ENCODE results near the gene MBOAT2.

Gene MBOAT2

GRCh38 chr2:9029721-9030120 lies 26.2 kb upstream of the MBOAT2 start:
- TF ChIP-seq CTCF (IDR thresholded peaks at IDR 0.05; ENCODE audit: extremely low read depth, insufficient read depth, missing control alignments), result no peak
- no peak for DNase-seq (ENCODE audit: low spot score)
- in situ Hi-C loops (cut with MboI; ENCODE audit: low pct_unique_long_range_greater_than_20kb, low sequenced_read_pairs, unreplicated experiment), result no loop called here

GRCh38 chr2:9027884-9028283 lies 24.4 kb upstream of the MBOAT2 start:
- no peak for DNase-seq (ENCODE audit: low spot score)
- in situ Hi-C loops (cut with MboI; ENCODE audit: low pct_unique_long_range_greater_than_20kb, low sequenced_read_pairs, unreplicated experiment), result no loop called here
- no peak for TF ChIP-seq CTCF (IDR thresholded peaks at IDR 0.05; ENCODE audit: extremely low read depth, insufficient read depth, missing control alignments)

GRCh38 chr2:9025746-9026145 lies 22.3 kb upstream of the MBOAT2 start:
- TF ChIP-seq CTCF (IDR thresholded peaks at IDR 0.05; ENCODE audit: extremely low read depth, insufficient read depth, missing control alignments), result no peak
- in situ Hi-C loops (cut with MboI; ENCODE audit: low pct_unique_long_range_greater_than_20kb, low sequenced_read_pairs, unreplicated experiment), result no loop called here

GRCh38 chr2:9024575-9024974 lies 21.1 kb upstream of the MBOAT2 start:
- no peak for TF ChIP-seq CTCF (IDR thresholded peaks at IDR 0.05; ENCODE audit: extremely low read depth, insufficient read depth, missing control alignments)
- in situ Hi-C loops (cut with MboI; ENCODE audit: low pct_unique_long_range_greater_than_20kb, low sequenced_read_pairs, unreplicated experiment), result no loop called here
- no peak for DNase-seq (ENCODE audit: low spot score)

More at GRCh38 chr2:9025746-9026145, 22.3 kb upstream of the MBOAT2 start:
- no peak for DNase-seq (ENCODE audit: low spot score)

GRCh38 chr2:9021563-9022211 lies 18.2 kb upstream of the MBOAT2 start:
- DNase-seq (ENCODE audit: low spot score), result no peak
- no peak for TF ChIP-seq CTCF (IDR thresholded peaks at IDR 0.05; ENCODE audit: extremely low read depth, insufficient read depth, missing control alignments)
- in situ Hi-C loops (cut with MboI; ENCODE audit: low pct_unique_long_range_greater_than_20kb, low sequenced_read_pairs, unreplicated experiment), result no loop called here

- in situ Hi-C loops (cut with MboI; ENCODE audit: low pct_unique_long_range_greater_than_20kb, low sequenced_read_pairs, unreplicated experiment), result no loop called here
- DNase-seq (ENCODE audit: low spot score), result no peak
- TF ChIP-seq CTCF (IDR thresholded peaks at IDR 0.05; ENCODE audit: extremely low read depth, insufficient read depth, missing control alignments), result no peak
These were observed 16.8 kb upstream of the MBOAT2 start for GRCh38 chr2:9020267-9020666.
